Prostate gland (tissue), 2 donors: ENCODE results near the gene FNDC3B.

Experiments
- CTCF ChIP-seq, 4 experiments: fragments of 200-600 bp in 2 of 4; fragments of 450-650 bp in 2 of 4; sonication (generic) in 2 of 4; IDR thresholded peaks; 1 replicate in 3 of 4; 2 replicates in 1 of 4; pipeline ENCODE4 v1.5.1; 2016 to 2019; ENCODE audit warnings: antibody characterized with exemption in 4 of 4, mild to moderate bottlenecking in 2 of 4, moderate library complexity in 2 of 4
- POLR2A ChIP-seq: fragments of 450-650 bp; IDR thresholded peaks from one replicate; pipeline ENCODE4 v1.6.1; 2016; ENCODE audit warnings: antibody characterized with exemption, mild to moderate bottlenecking
- POLR2AphosphoS5 ChIP-seq: sonication (generic); formaldehyde crosslinking; IDR thresholded peaks from one replicate; pipeline ENCODE4 v1.6.1; 2017; ENCODE audit warnings: antibody characterized with exemption

- TF ChIP-seq CTCF (IDR thresholded peaks at IDR 0.05) (no peak), POLR2AphosphoS5 (no peak), POLR2A (no peak)
These were observed 155.5 kb downstream of the FNDC3B start for GRCh38 chr3:172194702-172195406.
